Mesendoderm (in vitro differentiated cells): Measurements from ENCODE around the gene CEP85.

Experiments used
- DNase-seq: peaks from one replicate; pipeline ENCODE4 v3.0.0; 2013
- H2AK5ac ChIP-seq: 2 replicates; pipeline ENCODE4 v1.6.1; 2013; ENCODE audit warnings: low read length, inconsistent platforms
- H2BK120ac ChIP-seq: 2 replicates; pipeline ENCODE4 v1.6.1; 2013; ENCODE audit warnings: low read depth, mild to moderate bottlenecking, low read length, moderate library complexity, mixed read lengths
- H2BK15ac ChIP-seq: replicated peaks from 2 replicates; pipeline ENCODE4 v1.6.1; 2013; ENCODE audit warnings: low read depth, mild to moderate bottlenecking, moderate library complexity
- H2BK5ac ChIP-seq: 2 replicates; pipeline ENCODE4 v1.6.1; 2013; ENCODE audit warnings: low read length, inconsistent platforms
- H3K18ac ChIP-seq: 2 replicates; pipeline ENCODE4 v1.6.1; 2013; ENCODE audit warnings: mild to moderate bottlenecking, low read length, mixed read lengths
- H3K23ac ChIP-seq: one replicate; pipeline ENCODE4 v1.6.1; 2013; ENCODE audit warnings: low read length
- H3K27ac ChIP-seq: 2 replicates; pipeline ENCODE4 v1.5.1; 2013; ENCODE audit warnings: low read depth, mild to moderate bottlenecking, inconsistent platforms, low read length, moderate library complexity
- H3K27me3 ChIP-seq: 2 replicates; pipeline ENCODE4 v1.6.1; 2013; ENCODE audit warnings: low read length, control low read depth, mild to moderate bottlenecking, inconsistent platforms; ENCODE audit not compliant: insufficient read depth, poor library complexity
- H3K36me3 ChIP-seq: 2 replicates; pipeline ENCODE4 v1.6.1; 2013; ENCODE audit warnings: low read length, inconsistent platforms; ENCODE audit not compliant: control insufficient read depth, insufficient read depth
- H3K4ac ChIP-seq: one replicate; pipeline ENCODE4 v1.6.1; 2013; ENCODE audit warnings: low read depth, mild to moderate bottlenecking, low read length, moderate library complexity
- H3K4me1 ChIP-seq: 2 replicates; pipeline ENCODE4 v1.6.1; 2013; ENCODE audit warnings: low read depth, low read length, inconsistent platforms; ENCODE audit not compliant: control insufficient read depth
- H3K4me2 ChIP-seq: 2 replicates; pipeline ENCODE4 v1.6.1; 2013; ENCODE audit warnings: low read length
- H3K4me3 ChIP-seq: 2 replicates; pipeline ENCODE4 v1.5.1; 2013; ENCODE audit warnings: mild to moderate bottlenecking, low read length
- H3K56ac ChIP-seq: one replicate; pipeline ENCODE4 v1.6.1; 2013; ENCODE audit warnings: low read length
- H3K79me1 ChIP-seq: 2 replicates; pipeline ENCODE4 v1.6.1; 2013; ENCODE audit warnings: low read length, inconsistent platforms
- H3K79me2 ChIP-seq: 2 replicates; pipeline ENCODE4 v1.6.1; 2013; ENCODE audit warnings: mild to moderate bottlenecking, low read length; ENCODE audit not compliant: control insufficient read depth, insufficient read depth
- H3K9ac ChIP-seq: 2 replicates; pipeline ENCODE4 v1.6.1; 2013; ENCODE audit warnings: low read length, inconsistent platforms
- H4K5ac ChIP-seq: one replicate; pipeline ENCODE4 v1.6.1; 2013; ENCODE audit warnings: low read length
- H4K8ac ChIP-seq: one replicate; pipeline ENCODE4 v1.6.1; 2013; ENCODE audit warnings: low read depth, mild to moderate bottlenecking, control low read depth, low read length, moderate library complexity
- WGBS: extraction: QIAGEN DNeasy Blood & Tissue Kit; methylation state at CpG from one replicate; pipeline ENCODE4 v1.1.7; 2013; ENCODE audit warnings: low lambda C conversion rate, missing lambda C conversion rate; ENCODE audit not compliant: insufficient coverage; ENCODE audit errors: extremely low coverage; 5-methylcytosine and 5-hydroxymethylcytosine counted together

CEP85 gene

DNA sequence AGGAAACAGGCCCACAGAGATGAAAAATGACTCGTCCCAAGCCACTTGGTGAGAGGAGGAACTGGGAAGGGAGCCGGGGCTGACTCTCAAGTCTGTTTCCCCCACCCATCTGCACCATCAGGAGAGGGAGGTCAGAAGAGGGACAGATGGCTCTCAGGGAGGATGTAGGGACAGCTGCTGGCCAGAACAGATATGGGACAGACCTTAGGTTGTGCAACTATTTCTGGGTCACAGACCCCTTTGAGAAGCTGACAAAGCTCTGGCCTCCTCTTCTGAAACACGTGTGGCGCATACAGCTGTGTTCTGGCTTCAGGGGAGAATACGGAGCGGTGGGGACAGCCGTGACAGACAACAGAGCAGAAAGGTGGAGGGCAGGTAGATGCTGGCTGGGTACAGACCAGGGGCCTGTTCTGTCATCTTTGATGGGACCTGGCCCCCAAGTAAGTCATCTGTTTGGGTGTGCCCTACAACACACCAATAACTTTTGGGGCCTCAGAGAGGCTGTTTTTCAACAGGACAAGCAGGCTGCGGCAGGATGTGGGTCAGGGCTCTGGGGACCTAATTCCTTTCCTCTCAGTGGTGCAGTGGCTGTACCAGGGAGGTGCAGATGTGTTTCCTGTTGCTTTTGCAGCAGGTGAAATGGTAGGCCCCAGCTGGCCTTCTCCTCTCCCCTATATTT is 53.2 kb downstream of the CEP85 start:
- no peak overlapping the region for H3K4ac ChIP-seq
- H2BK120ac ChIP-seq = no peak overlapping the region
- H4K8ac ChIP-seq = no peak overlapping the region
- H3K18ac ChIP-seq = no peak overlapping the region
- H3K27ac ChIP-seq = no peak overlapping the region
- no peaks in the 10 kb centered on the region for H3K79me1 ChIP-seq
- H2BK15ac ChIP-seq = no peak overlapping the region
- H3K36me3 ChIP-seq = no peaks in the 10 kb centered on the region
- no peak overlapping the region for H3K4me2 ChIP-seq
- WGBS = no CpG with 5 or more reads among the region's 8 CpGs
- no peaks in the 10 kb centered on the region for H3K79me2 ChIP-seq
- DNase-seq = no peak
- H2BK5ac ChIP-seq = no peak overlapping the region
- H3K9ac ChIP-seq = no peak overlapping the region
- H3K23ac ChIP-seq = no peak overlapping the region
- H4K5ac ChIP-seq = no peak overlapping the region
- H3K4me3 ChIP-seq = no peak overlapping the region
- no peak overlapping the region for H2AK5ac ChIP-seq
- H3K4me1 ChIP-seq = peaks cover 8% of the 10 kb centered on the region
- no peak overlapping the region for H3K56ac ChIP-seq
- H3K27me3 ChIP-seq = no peaks in the 10 kb centered on the region

DNA sequence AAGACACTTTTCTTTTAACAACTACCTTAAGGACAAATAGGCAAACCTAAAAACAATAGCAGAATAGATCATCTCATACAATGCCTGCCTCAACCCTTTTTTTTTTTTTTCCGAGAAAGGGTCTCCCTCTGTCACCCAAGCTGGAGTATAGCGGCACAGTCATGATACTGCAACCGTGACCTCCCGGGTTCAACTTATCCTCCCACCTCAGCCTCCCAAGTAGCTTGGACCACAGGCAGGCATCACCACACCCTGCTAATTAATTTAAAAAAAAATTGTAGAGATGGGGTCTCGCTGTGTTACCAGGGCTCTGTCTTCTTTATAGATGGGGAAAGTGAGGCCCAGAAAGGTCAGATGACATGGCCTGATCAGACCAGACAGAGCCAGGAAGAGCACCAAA is 53.8 kb downstream of the CEP85 start:
- no peak overlapping the region for H3K27ac ChIP-seq
- no peaks in the 10 kb centered on the region for H3K79me1 ChIP-seq
- peaks cover 8% of the 10 kb centered on the region for H3K4me1 ChIP-seq
- H3K18ac ChIP-seq = no peak overlapping the region
- WGBS = no CpG with 5 or more reads among the region's 5 CpGs
- no peak overlapping the region for H2AK5ac ChIP-seq
- no peak overlapping the region for H3K23ac ChIP-seq
- no peak for DNase-seq
- no peak overlapping the region for H2BK15ac ChIP-seq
- no peak overlapping the region for H2BK120ac ChIP-seq
- H4K5ac ChIP-seq = no peak overlapping the region
- H2BK5ac ChIP-seq = no peak overlapping the region
- no peaks in the 10 kb centered on the region for H3K79me2 ChIP-seq
- H3K4me3 ChIP-seq = no peak overlapping the region
- no peaks in the 10 kb centered on the region for H3K27me3 ChIP-seq
- H3K4ac ChIP-seq = no peak overlapping the region
- H3K9ac ChIP-seq = no peak overlapping the region
- no peaks in the 10 kb centered on the region for H3K36me3 ChIP-seq
- H3K4me2 ChIP-seq = no peak overlapping the region
- no peak overlapping the region for H3K56ac ChIP-seq
- no peak overlapping the region for H4K8ac ChIP-seq

DNA sequence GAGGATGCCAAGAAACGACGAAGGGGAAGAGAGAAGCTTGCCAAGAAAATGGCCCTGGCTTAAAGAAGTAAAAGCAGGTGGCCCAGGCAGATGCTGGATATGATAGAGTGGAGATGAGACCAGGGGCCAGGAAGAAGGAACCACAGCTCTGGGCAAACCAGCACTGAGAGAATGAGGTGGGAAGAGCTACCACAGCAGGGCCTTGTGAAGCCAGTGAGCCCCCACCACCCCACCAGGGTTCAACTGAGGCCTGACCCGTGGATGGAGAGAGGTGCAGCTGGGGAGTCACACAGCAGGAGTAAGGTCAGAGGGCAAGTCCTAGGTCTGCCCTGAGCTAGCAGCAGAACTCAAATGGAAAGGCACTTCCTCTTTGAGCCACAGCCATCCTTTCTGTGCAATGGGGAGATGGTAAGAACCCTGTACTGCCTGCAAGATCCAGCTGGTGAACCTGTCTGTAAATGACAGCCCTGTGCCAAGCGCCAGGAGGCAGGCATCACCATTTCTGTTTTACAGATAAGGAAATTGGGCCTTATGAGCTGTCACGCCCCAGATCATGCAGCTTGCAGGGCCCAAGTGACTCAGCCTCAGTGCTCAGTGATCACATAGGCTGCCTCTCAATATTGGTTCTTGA is 54.4 kb downstream of the CEP85 start:
- Histone ChIP-seq H3K18ac (no peak overlapping the region), H3K27ac (no peak overlapping the region), H3K4me3 (no peak overlapping the region), H3K9ac (no peak overlapping the region), H3K79me1 (no peaks in the 10 kb centered on the region), H2BK120ac (no peak overlapping the region), H3K23ac (no peak overlapping the region), H2BK5ac (no peak overlapping the region), H3K79me2 (no peaks in the 10 kb centered on the region), H4K8ac (no peak overlapping the region), H3K56ac (no peak overlapping the region), H3K4me1 (peaks cover 8% of the 10 kb centered on the region), H2AK5ac (no peak overlapping the region), H3K27me3 (no peaks in the 10 kb centered on the region), H3K36me3 (no peaks in the 10 kb centered on the region), H2BK15ac (no peak overlapping the region), H3K4ac (no peak overlapping the region), H3K4me2 (no peak overlapping the region), H4K5ac (no peak overlapping the region)
- no peak for DNase-seq
- no CpG with 5 or more reads among the region's 5 CpGs for WGBS

DNA sequence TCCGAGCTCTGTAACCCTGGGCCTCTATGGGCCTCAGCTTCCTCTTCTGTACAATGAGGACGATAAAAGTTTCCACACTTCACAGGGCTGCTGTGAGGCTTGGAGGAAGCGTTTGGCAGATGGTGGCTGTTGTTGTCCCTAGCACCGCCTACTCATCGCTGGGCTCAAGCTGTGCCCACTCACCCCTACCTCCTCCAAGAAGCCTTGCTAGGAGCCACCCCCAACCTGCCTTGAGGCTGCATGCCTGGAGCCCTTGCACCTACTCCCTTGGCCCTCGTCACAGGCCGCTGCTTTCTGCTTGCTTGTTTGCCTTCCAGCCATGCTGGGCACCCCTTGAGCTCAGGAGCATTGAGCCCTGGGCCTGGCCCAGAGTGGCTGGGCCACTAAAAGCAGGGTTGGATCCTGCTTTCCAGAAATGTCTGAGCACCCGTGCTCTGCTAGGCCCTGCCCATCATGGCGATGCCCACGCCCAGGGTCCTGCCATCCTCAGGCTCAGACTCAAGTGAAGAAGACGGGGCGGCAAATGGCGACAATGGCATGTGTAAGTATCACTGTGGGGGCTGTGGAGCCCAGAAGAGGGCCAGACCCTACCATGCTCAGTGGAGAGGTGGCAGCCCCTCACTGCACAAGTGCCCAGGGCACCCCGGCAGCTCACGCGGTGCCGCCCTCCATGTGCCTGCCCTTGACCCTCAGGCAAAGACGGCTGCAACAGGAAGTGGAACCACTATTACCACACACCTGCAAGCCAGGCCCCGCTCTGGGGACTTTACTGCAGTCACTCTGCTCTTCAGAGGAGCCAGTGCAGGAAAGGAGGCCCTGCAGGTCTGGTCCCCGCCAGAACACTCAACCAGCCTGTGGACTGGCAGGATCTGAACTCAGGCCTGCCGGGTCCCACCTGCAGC is 55.4 kb downstream of the CEP85 start:
- Histone ChIP-seq H3K9ac (no peak overlapping the region), H4K5ac (no peak overlapping the region), H3K4me2 (no peak overlapping the region), H3K4me1 (peaks cover 8% of the 10 kb centered on the region), H3K4ac (no peak overlapping the region), H2BK5ac (no peak overlapping the region), H2BK15ac (no peak overlapping the region), H3K79me2 (no peaks in the 10 kb centered on the region), H3K56ac (no peak overlapping the region), H3K79me1 (no peaks in the 10 kb centered on the region), H3K18ac (no peak overlapping the region), H3K23ac (no peak overlapping the region), H2BK120ac (no peak overlapping the region), H3K27me3 (no peaks in the 10 kb centered on the region), H3K27ac (no peak overlapping the region), H2AK5ac (no peak overlapping the region), H3K4me3 (no peak overlapping the region), H4K8ac (no peak overlapping the region), H3K36me3 (no peaks in the 10 kb centered on the region)
- WGBS = no CpG with 5 or more reads among the region's 21 CpGs
- DNase-seq = no peak

DNA sequence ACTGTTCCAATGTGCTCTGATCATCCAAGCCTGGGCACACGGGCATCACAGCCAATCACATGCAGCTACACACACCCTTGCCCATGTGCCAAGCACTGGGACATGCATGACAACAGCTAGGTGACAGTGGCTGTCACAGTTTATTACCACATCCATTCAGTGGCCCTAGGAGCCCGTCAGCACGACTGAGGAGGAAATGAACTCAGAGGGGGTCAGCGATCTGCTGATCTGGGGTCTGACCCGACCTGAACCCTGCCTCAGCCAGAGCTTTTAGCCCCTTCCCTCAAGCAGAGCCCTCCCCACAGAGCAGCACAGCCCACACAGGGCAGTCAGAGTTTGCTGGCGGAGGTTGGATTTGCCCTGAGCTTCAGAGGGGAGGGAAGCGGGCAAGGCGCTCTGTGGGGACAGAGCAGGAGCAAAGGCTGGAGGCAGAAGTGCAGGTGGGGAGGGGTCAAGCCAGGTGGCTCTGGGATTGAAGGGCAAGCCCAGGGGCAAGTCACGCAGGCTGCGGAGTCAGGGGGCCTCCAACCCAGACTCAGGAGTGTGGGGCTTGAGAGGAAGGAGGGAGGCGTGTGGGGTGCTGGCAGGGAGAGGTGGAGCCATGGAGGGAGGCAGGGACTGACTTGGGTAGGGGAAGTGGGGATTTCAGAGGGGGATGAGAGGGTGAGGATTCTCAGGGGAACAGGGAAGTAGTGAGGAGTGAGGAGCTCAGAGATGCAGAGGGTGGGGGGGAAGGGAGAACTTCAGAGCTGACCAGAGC is 56.3 kb downstream of the CEP85 start:
- Histone ChIP-seq H3K23ac (peak overlapping the region; percentile 15), H2BK120ac (no peak overlapping the region), H4K5ac (no peak overlapping the region), H3K79me1 (no peaks in the 10 kb centered on the region), H3K4me2 (no peak overlapping the region), H3K9ac (peak overlapping the region; percentile 39), H2BK5ac (peak overlapping the region; percentile 35), H3K36me3 (no peaks in the 10 kb centered on the region), H3K56ac (peak overlapping the region; percentile 62), H3K4ac (no peak overlapping the region), H3K27me3 (no peaks in the 10 kb centered on the region), H2BK15ac (no peak overlapping the region), H3K4me1 (peaks cover 8% of the 10 kb centered on the region), H3K79me2 (no peaks in the 10 kb centered on the region), H2AK5ac (peak overlapping the region; percentile 22), H3K27ac (no peak overlapping the region), H3K18ac (no peak overlapping the region), H3K4me3 (no peak overlapping the region), H4K8ac (no peak overlapping the region)
- no CpG with 5 or more reads among the region's 11 CpGs for WGBS
- no peak for DNase-seq
